Sigmoid colon (tissue), 7 donors: ENCODE measurements around the gene NHS. TPM values are rescaled to one million over a fixed set of nuclear protein-coding genes. Genes with fewer than 3 reads are reported as not detected.

Source experiments
- DNase-seq: peaks from one replicate; pipeline ENCODE4 v3.0.0-alpha.2; 2019
- H3K27ac ChIP-seq, 4 donors: fragments of 200-600 bp; sonication (generic); one replicate each; pipeline ENCODE4 v1.5.1; 2016 to 2019; ENCODE audit warnings: mild to moderate bottlenecking in 1 of 4
- H3K27me3 ChIP-seq, 3 donors: fragments of 200-600 bp; sonication (generic); one replicate each; pipeline ENCODE4 v1.5.1; 2019; ENCODE audit warnings: mild to moderate bottlenecking in 1 of 3
- H3K36me3 ChIP-seq, 4 donors: fragments of 200-600 bp; sonication (generic); one replicate each; pipeline ENCODE4 v1.5.1; 2016 to 2019
- H3K4me1 ChIP-seq, 4 donors: fragments of 200-600 bp; sonication (generic); one replicate each; pipeline ENCODE4 v1.5.1; 2017 to 2019
- H3K4me3 ChIP-seq, 4 donors: fragments of 200-600 bp; sonication (generic); one replicate each; pipeline ENCODE4 v1.5.1; 2017 to 2019; ENCODE audit warnings: mild to moderate bottlenecking in 2 of 4, moderate library complexity in 1 of 4
- H3K9me3 ChIP-seq, 4 donors: fragments of 200-600 bp in 3 of 4; sonication (generic) in 3 of 4; one replicate each; pipeline versions ENCODE4 v1.5.1 to v1.6.1; 2013 to 2019
- EP300 ChIP-seq, 4 donors: sonication (generic); formaldehyde crosslinking; IDR thresholded peaks; one replicate each; pipeline ENCODE4 v1.6.1; 2017; ENCODE audit warnings: antibody characterized with exemption in 4 of 4
- POLR2A ChIP-seq, 2 donors: fragments of 450-650 bp; IDR thresholded peaks; one replicate each; pipeline ENCODE4 v1.6.1; 2016; ENCODE audit warnings: antibody characterized with exemption in 2 of 2, mild to moderate bottlenecking in 2 of 2, moderate library complexity in 2 of 2
- POLR2AphosphoS5 ChIP-seq, 4 donors: sonication (generic); formaldehyde crosslinking; IDR thresholded peaks; one replicate each; pipeline ENCODE4 v1.6.1; 2017; ENCODE audit warnings: antibody characterized with exemption in 4 of 4
- WGBS, 2 donors: extraction: QIAGEN DNeasy Blood & Tissue Kit; methylation state at CpG; one replicate each; pipeline ENCODE4 v1.1.7; 2013; 5-methylcytosine and 5-hydroxymethylcytosine counted together
- intact Hi-C: fragments of 100-400 bp; cut with DNase I; formaldehyde crosslinking; loops from one replicate; pipeline ENCODE4 v1.15.1; 2023
- polyA plus RNA-seq, 3 donors: library from polyadenylated mRNA; stranded (reverse); fragments of 200-250 nt; gene quantifications; one replicate each; pipeline ENCODE4 v1.2.3, GENCODE V29; 2013
- total RNA-seq, 4 donors: library from RNA; depleted of rRNA; stranded (reverse); fragments of >200 nt; gene quantifications; one replicate each; pipeline ENCODE4 v1.1.0, GENCODE V29; 2016
- TF ChIP-seq, protein P1 (sequence below), 4 experiments: fragments of 450-650 bp in 3 of 4; fragments of 200-600 bp in 1 of 4; IDR thresholded peaks; one replicate each; pipeline ENCODE4 v1.5.1; 2016 to 2019; ENCODE audit warnings: antibody characterized with exemption in 4 of 4, mild to moderate bottlenecking in 3 of 4, moderate library complexity in 2 of 4
- donor health status: healthy with polysubstance abuse.
- donor health status: Bipolar disorder and iron deficiency.
- donor health status: healthy.

NHS gene
- total and polyA plus RNA-seq, 7 donors = under 0.01 to 22.7 (median 9.3) TPM

GRCh38 chrX:17372052-17372451, 2.9 kb upstream of the NHS start:
- Histone ChIP-seq H3K27ac (no peak overlapping the region), H3K36me3 (no peaks in the 10 kb centered on the region), H3K9me3 (no peaks in the 10 kb centered on the region), H3K27me3 (peaks cover 0 to 5% (median 0%) of the 10 kb centered on the region in 3 donors), H3K4me1 (peaks cover 0 to 5% (median 0%) of the 10 kb centered on the region in 4 donors), H3K4me3 (no peak overlapping the region)
- 21 to 76% methylated on average over 8 of the region's 8 CpGs for WGBS, 2 donors
- TF ChIP-seq EP300 (IDR thresholded peaks at IDR 0.05) (no peak), POLR2A (IDR thresholded peaks at IDR 0.05) (no peak), POLR2AphosphoS5 (IDR thresholded peaks at IDR 0.05) (no peak)
- TF ChIP-seq, protein P1, sequence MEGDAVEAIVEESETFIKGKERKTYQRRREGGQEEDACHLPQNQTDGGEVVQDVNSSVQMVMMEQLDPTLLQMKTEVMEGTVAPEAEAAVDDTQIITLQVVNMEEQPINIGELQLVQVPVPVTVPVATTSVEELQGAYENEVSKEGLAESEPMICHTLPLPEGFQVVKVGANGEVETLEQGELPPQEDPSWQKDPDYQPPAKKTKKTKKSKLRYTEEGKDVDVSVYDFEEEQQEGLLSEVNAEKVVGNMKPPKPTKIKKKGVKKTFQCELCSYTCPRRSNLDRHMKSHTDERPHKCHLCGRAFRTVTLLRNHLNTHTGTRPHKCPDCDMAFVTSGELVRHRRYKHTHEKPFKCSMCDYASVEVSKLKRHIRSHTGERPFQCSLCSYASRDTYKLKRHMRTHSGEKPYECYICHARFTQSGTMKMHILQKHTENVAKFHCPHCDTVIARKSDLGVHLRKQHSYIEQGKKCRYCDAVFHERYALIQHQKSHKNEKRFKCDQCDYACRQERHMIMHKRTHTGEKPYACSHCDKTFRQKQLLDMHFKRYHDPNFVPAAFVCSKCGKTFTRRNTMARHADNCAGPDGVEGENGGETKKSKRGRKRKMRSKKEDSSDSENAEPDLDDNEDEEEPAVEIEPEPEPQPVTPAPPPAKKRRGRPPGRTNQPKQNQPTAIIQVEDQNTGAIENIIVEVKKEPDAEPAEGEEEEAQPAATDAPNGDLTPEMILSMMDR (IDR thresholded peaks at IDR 0.05) = no peak
- DNase-seq = no peak
- intact Hi-C loops = loop anchor here (10.0 kb wide), 2 partner anchors 93 to 247 kb away; no protein-coding TSS in a partner anchor

DNA sequence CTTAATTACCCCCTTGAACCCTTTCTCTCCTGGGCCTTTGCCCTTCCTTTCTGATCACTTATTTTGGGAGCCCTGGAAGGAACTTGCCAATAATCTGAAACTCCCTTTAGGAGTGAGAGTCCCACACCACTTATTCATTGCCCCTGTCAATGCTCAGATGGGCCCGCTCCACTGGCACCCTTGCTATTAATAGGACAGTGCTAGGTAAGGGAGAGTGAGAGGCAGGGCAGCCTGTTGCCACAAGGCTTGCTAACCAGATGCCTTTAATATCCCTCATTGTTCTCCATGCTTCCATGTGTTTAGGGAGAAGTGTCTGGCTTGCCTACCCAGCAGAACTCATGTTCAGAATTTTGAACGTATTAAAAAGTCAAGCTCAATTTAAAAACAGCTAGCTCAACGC, 1.7 kb upstream of the NHS start:
- no peak for DNase-seq
- intact Hi-C loops = loop anchor here (10.0 kb wide), 2 partner anchors 91 to 249 kb away; no protein-coding TSS in a partner anchor
- Histone ChIP-seq H3K27ac (peak overlapping the region in 1 of 4 donors; percentile 81), H3K4me3 (no peak overlapping the region), H3K36me3 (no peaks in the 10 kb centered on the region), H3K27me3 (peaks cover 0 to 5% (median 0%) of the 10 kb centered on the region in 3 donors), H3K9me3 (no peaks in the 10 kb centered on the region), H3K4me1 (peaks cover 0 to 10% (median 0%) of the 10 kb centered on the region in 4 donors)
- WGBS, 2 donors = 85 to 88% methylated on average over 3 of the region's 3 CpGs
- TF ChIP-seq, protein P1 (IDR thresholded peaks at IDR 0.05) = no peak
- TF ChIP-seq POLR2A (IDR thresholded peaks at IDR 0.05) = no peak
- TF ChIP-seq EP300 (IDR thresholded peaks at IDR 0.05) = no peak
- no peak for TF ChIP-seq POLR2AphosphoS5 (IDR thresholded peaks at IDR 0.05)

- WGBS, 2 donors = 0 to 1% methylated on average over 18 of the region's 18 CpGs
- TF ChIP-seq POLR2A (IDR thresholded peaks at IDR 0.05) (no peak), EP300 (IDR thresholded peaks at IDR 0.05) (no peak), POLR2AphosphoS5 (IDR thresholded peaks at IDR 0.05) (no peak)
- TF ChIP-seq, protein P1 (IDR thresholded peaks at IDR 0.05) = no peak
- peak overlapping the region; percentile 77 to 84 (median 81) for H3K27ac ChIP-seq
- DNase-seq = peak; percentile 71
- no peaks in the 10 kb centered on the region for H3K9me3 ChIP-seq
- intact Hi-C loops = loop anchor here (2.0 to 10.0 kb wide), 7 partner anchors 83 to 362 kb away; partner anchors contain the start of gene SCML1
- peaks cover 0 to 10% (median 0%) of the 10 kb centered on the region in 4 donors for H3K4me1 ChIP-seq
- peak overlapping the region; percentile 52 to 69 (median 68) for H3K4me3 ChIP-seq
- H3K27me3 ChIP-seq = peaks cover 0 to 5% (median 0%) of the 10 kb centered on the region in 3 donors
- no peaks in the 10 kb centered on the region for H3K36me3 ChIP-seq
These were observed 302 bp downstream of the NHS start for GRCh38 chrX:17375367-17375636.

GRCh38 chrX:17375637-17376430, 834 bp downstream of the NHS start:
- intact Hi-C loops = loop anchor here (2.0 to 10.0 kb wide), 8 partner anchors 84 to 361 kb away; partner anchors contain the start of gene SCML1
- TF ChIP-seq POLR2AphosphoS5 (IDR thresholded peaks at IDR 0.05) = no peak
- no peak for TF ChIP-seq EP300 (IDR thresholded peaks at IDR 0.05)
- TF ChIP-seq POLR2A (IDR thresholded peaks at IDR 0.05) = no peak
- TF ChIP-seq, protein P1 (IDR thresholded peaks at IDR 0.05) = no peak
- peaks cover 0 to 10% (median 0%) of the 10 kb centered on the region in 4 donors for H3K4me1 ChIP-seq
- DNase-seq = peak; percentile 67
- H3K27me3 ChIP-seq = peaks cover 0 to 5% (median 0%) of the 10 kb centered on the region in 3 donors
- H3K27ac ChIP-seq = peak overlapping the region; percentile 77 to 84 (median 81)
- H3K9me3 ChIP-seq = no peaks in the 10 kb centered on the region
- H3K4me3 ChIP-seq = peak overlapping the region; percentile 52 to 69 (median 68)
- 1% methylated on average over 103 of the region's 103 CpGs for WGBS, 2 donors
- H3K36me3 ChIP-seq = no peaks in the 10 kb centered on the region
